ENCODE results near the gene TYW1B.
"Not testable (repeated sequence)": the region's sequence is repeated elsewhere in the genome, so short reads cannot be mapped to it uniquely, and the experiment has no call there.

The TYW1B gene

GRCh38 chr7:72753781-72754180 lies 74.2 kb downstream of the TYW1B start:
- DNase-seq, result no peak

- not testable (repeated sequence) for DNase-seq
These were observed 74.8 kb downstream of the TYW1B start for GRCh38 chr7:72753229-72753628.

GRCh38 chr7:72751978-72752377 lies 76.0 kb downstream of the TYW1B start:
- DNase-seq, result no peak

- no peak for DNase-seq
These were observed 76.6 kb downstream of the TYW1B start for GRCh38 chr7:72751378-72751777.

DNA sequence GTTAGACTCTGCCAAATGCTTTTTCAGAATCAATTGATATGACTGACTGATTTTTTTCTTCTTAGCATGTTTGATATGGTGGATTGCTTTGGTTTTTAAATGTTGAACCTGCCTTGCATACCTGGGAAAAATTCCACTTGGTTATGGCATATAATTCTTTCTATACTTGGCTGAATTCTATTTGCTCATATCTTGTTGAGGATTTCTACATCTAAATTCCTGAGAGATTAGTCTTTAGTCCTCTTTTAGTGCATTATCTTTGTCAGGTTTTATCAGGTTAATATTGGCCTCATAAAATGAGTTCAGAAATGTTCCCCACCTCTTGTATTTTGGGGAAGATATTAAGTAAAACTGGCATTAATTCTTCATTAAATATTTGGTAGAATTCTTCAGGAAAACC lies 79.4 kb downstream of the TYW1B start:
- DNase-seq, result not testable (repeated sequence)

DNA sequence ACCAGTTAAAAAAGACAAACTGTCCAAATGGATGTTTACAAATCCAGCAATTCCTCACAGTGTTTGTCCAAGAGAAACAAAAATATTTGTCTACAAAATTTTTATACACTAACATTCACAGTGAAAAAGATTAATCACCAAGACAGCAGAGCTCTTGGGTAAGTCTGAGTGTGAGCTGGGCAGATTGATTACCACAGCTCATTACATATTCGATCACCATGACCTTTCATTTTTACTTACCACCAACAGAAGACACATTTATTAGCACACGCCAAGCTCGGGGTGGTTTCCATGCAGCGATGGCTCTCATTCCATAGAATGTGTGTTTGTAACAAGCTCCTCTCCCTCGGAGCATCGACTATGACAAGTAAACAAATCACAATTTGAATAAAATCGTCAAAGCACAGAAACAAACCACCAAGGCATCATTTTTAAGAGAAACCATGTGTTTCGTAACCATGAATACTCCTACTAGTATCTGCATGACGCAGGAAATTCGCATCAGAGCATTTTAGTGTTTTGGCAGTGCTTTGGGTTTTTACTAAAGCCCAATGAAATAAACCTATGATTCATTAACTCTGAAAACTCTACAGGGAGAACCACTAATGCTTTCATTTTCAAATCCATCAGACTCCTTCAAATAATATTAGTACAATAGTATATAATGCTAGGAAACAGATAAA lies 83.6 kb downstream of the TYW1B start:
- DNase-seq, result peak; percentile 62

DNA sequence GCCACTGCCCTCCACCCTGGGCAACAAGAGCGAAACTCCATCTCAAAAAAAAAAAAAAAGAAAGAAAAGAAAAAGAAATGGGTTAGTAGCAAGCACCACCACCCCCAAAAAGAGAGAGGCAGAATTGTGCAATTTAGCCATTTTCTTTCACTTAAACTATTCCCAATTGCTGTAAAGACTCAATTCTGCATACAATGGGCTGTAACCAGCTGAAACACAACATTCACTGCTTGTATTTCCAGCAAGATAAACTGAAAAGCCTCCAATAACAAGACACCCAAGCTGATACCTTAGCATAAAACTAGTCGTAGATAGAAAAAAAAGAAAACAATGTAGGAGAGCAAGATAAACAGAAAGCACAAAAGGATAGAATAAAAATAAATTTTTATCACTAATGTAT lies 84.2 kb downstream of the TYW1B start:
- DNase-seq, result not testable (repeated sequence)

GRCh38 chr7:72739716-72740115 lies 88.3 kb downstream of the TYW1B start:
- DNase-seq, result not testable (repeated sequence)

DNA sequence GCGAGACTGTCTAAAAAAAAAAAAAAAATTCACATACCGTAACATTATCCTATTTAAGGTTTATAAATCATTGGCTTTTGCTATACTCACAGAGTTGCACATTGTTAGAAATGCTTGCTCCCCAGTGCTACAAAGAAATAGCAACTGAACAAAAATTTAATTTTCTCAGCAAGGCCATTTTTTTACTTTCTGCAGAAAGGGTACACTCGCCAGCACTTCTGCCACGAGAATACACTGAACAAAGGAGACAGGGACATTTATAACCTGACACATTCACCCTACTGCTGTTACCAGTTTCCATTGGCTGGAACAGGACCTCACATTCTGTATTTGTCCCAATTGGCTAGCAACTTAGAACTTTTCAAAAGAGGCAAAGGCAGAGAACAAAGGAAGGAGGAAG lies 92.1 kb downstream of the TYW1B start:
- not testable (repeated sequence) for DNase-seq

DNA sequence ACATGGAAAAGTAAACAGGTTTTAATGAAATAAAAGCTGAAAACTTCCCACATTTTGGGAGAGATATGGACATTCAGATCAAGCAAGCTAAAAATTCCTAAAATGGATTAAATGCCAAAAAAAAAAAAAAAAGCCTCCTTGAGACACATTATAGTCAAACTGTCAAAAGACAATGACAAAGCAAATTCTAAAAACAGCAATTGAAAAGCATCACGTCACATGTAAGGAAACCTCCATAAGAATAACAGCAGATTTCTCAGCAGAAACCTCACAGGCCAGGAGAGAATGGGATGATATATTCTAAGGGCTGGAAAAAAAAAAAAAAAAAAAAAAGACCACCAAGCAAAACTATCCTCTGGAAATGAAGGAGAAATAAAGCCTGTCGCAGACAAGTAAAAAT lies 97.2 kb downstream of the TYW1B start:
- not testable (repeated sequence) for DNase-seq

- DNase-seq, result not testable (repeated sequence)
These were observed 97.6 kb downstream of the TYW1B start for GRCh38 chr7:72730384-72730783.

GRCh38 chr7:72729130-72729529 lies 98.9 kb downstream of the TYW1B start:
- DNase-seq, result not testable (repeated sequence)

DNA sequence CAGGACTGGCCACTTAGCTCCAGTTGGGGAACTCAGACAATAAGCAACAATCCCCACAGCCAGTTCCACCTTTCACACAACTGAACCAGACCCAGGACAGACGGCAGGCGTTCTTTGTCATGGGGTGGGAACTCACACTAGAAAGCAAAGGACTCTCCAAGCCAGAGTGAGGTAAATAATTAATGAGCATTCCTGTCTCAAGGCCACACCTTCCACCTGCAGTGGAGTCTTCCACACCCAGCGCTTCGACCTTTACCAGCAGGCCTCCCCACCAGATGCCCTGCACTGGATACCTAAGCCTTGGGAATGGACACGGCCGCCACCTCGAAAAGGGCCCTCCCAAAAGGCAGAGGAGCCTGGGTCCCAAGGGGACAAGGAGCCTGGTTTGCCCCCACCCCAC lies 105.3 kb downstream of the TYW1B start:
- DNase-seq, result not testable (repeated sequence)

DNA sequence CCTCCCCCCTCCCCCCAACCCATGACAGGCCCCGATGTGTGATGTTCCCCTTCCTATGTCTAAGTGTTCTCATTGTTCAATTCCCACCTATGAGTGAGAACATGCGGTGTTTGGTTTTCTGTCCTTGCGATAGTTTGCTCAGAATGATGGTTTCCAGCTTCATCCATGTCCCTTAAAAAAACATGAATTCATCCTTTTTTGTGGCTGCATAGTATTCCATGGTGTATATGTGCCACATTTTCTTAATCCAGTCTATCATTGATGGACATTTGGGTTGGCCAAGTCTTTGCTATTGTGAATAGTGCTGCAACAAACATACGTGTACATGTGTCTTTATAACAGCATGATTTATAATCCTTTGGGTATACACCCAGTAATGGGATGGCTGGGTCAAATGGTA lies 107.1 kb downstream of the TYW1B start:
- not testable (repeated sequence) for DNase-seq

DNA sequence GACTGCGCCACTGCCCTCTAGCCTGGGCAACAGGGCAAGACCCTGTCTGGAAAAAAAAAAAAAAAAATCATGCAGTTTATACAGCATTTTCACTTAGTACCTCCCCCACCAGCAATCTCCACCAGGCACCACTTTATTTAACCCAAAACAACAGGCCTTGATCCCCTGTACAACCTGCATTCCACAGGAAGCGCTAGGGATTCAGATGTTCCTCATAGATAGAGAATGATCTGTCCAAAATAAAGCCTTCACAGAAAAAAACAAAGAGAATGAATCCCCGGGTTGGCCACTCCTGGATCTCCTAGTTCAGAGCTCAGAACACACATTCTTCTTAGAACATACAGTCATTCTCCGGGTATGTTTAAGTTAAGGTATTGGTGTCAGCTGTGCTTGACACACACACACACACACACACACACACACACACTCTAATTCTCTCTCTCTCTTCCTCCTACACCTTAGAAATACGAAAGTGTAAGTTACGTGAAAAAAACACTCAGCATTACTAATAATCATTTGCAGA lies 110.7 kb downstream of the TYW1B start:
- peak; percentile 25 for DNase-seq

DNA sequence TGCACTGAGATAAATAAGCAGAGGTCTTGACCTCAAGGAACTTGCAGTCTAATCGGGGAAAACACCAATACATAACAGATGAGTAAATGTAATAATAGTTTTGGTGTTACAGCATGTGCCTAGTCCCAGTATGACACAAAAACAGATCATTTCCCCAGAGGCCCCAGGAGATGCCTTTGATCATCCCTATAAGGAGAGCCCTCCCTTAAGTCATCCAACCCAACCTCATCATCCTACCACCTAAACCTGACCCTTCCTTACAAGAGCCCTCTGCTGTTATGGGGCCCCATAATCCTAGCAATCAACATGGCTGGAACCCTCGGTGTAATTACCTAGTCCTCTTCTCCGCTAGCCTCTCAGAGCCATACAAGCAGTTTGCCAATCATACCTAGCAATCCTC lies 116.1 kb downstream of the TYW1B start:
- not testable (repeated sequence) for DNase-seq

GRCh38 chr7:72710983-72711382 lies 117.0 kb downstream of the TYW1B start:
- DNase-seq, result no peak

DNA sequence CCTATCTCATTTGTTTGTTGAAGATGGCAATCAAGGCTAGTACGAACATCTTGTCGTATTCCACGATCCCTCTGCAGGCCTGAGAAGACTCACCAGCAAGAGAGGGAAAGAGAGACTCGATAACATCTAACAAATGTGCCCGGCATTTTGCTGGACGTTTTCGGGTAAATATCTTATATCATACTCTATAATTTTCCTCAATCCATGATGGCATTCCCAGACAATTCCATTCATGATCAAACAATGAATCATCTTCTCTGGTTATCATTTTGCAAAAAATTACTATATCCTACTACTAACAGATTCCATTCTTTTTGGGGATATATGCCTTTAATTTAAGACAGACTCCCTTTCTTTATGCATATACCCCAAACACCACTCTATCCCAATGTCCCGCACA lies 118.1 kb downstream of the TYW1B start:
- DNase-seq, result peak; percentile 21

DNA sequence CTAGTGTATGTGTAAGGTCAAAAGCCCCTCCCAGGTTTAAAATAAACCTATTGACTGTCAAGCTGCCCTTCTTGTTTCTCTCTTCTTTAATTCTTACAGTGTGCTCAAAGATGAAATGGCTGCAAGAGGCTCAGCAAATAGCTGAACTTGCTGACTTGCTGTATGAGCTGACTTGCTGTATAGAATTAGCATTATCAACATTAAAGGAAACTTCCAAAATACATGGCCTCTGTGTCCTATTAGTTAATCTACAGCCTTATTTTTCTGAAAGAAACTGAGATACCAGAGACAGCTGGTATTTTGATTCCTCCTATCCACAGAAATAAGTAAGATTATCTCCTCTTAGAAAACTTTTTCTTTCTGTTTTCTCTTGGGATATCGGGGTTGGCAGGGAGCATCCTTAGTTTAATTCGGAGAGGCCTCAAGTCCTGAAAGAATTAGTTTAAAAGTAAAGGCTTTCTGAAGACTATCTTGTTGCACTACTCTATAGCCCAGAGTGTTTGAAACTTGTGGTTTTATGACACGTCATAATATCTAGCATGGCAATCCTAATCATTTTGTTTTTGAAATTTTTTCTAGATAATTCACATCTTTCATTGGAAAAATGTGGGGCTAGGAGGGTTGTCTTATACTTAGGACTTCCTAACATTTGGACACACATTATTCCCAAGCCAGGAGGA lies 119.5 kb downstream of the TYW1B start:
- DNase-seq, result not testable (repeated sequence)

GRCh38 chr7:72706521-72706920 lies 121.5 kb downstream of the TYW1B start:
- DNase-seq, result no peak

DNA sequence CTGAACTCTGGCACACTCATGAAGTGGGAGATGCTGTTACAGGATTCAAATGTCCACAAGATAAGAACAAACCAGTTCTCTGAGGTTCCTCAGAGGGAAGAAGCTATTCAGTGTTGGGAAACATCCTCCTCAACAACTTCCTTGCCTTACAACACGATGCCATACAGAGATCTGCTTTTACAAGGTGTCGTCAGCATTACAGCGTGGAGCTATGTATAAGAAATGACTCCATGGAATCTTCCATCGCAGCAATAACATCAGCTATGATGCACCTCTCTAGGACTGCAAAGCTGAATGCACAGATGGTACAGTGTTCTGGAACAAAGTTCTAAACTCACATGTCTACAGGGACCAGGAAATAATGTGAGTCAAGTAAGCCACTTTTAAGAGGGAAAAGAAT lies 122.3 kb downstream of the TYW1B start:
- not testable (repeated sequence) for DNase-seq

DNA sequence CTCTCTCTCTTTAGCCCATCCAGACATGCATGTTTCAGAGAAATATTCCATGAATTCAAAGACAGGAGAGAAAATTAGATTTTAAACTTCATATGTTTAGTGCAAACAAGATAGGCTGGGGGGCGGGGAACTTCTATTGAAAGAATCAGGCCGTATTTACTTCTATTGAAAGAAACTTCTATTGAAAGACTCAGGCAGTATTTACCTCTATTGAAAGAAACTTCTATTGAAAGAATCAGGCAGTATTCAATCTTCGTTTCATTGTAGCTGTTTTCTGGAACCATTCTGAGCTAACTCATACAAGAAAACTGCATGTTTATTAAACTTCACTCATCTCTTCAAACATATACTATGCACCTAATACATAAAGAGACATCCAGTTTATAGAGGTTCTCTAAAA lies 123.1 kb downstream of the TYW1B start:
- no peak for DNase-seq

DNA sequence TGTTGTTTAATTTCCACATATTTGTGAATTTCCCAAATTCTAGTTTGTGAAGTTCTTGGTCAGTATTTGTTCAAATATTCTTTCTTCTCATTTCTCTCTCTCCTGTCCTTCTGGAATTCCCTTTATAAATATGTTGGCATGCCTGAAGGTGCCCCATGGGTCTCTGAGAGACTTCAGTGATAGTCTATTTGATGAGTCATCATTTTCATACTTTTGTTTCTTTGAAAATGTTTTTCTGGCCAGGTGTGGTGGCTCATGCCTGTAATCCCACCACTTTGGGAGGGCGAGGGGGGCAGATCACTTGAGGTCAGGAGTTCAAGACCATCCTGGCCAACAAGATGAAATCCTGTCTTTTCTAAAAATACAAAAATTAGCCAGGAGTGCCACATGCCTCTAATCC lies 127.5 kb downstream of the TYW1B start:
- DNase-seq, result not testable (repeated sequence)

DNA sequence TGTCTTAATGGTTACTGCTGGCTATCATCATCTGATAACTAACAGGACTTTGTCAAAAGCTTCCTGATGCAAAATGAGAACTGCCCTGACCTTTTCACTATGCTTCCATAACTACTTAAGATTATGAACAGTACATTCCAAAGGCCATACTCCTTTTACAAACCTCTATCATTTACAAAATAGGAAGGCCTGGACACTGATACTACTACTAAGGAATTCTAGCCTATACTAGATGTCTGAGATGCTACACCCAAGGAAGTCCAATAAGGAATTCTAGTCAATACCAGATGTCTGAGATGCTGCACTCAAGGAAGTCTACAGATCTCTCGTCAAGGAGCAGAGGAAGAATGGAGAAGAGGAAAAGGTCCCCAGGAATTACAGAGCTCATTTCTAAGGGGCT lies 130.9 kb downstream of the TYW1B start:
- DNase-seq, result not testable (repeated sequence)

Measured in fibroblast of skin of right quadriceps (primary cell).